Raji (cell line): ENCODE data around the gene METRN.

ENCODE experiments used
- POLR2A ChIP-seq: IDR thresholded peaks from 2 replicates; pipeline ENCODE4 v1.6.1; 2011; ENCODE audit warnings: low read depth, low read length, control low read depth; ENCODE audit not compliant: insufficient read depth

The METRN gene

DNA sequence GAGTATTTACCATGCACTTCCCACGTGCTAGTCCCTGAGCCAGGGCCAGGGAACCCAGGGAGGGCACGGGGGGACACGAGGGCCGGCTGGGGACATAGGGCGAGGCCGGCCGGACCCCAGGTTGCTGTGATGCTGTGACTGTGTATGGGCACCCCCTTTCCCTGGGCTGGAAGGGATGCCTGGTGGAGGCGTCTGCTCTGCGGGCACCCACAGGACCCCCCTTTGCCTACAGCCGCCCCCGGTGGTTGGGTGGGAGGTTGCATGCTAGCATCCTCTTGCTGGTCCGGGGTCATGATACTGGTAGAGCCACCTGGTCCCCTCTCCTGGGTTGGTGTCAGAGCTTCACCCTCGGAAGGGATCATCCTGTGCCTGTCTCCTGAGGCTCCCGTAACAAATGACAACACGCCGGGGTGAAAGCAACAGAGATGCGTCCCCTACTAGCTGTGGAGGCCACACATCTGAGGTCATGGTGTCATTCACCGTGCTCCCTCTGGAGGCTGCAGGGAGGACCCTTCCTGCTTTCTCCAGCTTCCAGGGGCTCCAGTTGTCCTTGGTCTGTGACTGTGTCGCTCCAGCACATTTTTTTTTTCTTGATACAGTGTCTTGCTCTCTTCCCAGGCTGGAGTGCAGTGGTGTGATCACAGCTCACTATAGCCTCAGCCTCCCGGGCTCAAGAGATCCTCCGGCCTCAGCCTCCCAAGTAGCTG lies 29.0 kb downstream of the METRN start:
- TF ChIP-seq POLR2A, result no peak

DNA sequence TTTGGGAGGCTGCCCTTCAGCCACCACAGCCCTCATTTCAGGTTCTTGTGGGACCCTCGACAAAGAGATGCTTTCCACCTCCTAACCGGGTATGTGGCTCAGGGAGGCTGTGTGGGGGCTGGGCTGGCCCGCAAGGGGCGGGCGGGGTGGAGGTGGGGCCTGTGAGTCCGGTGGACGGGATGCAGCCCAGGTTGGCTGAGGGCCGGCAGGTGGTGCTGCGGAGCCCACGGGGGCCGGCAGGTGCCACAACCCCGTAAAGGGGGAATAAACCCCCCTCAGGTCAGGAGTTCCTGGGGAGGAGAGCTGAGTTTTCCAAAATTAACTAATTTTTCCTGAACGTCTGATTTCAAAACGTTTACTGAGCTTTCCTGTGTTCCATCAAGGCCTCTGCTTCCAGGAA lies 30.8 kb downstream of the METRN start:
- no peak for TF ChIP-seq POLR2A

DNA sequence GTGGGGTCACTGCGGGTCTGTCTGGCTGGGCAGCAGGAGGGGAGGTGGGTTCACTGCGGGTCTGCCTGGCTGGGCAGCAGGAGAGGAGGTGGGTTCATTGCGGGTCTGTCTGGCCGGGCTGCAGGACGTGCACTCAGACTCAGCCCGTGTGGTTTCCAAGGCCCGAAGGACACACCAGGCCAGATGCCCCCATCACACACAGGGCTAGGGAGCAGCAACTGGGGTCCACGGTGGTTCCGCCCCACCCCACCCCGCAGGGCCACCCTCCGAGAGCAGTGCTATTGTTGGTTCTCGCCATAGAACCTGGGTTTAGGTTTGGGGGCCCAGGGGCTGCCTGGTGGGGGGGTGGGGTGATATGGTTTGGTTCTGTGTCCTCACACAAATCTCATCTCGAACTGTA lies 31.7 kb downstream of the METRN start:
- no peak for TF ChIP-seq POLR2A

DNA sequence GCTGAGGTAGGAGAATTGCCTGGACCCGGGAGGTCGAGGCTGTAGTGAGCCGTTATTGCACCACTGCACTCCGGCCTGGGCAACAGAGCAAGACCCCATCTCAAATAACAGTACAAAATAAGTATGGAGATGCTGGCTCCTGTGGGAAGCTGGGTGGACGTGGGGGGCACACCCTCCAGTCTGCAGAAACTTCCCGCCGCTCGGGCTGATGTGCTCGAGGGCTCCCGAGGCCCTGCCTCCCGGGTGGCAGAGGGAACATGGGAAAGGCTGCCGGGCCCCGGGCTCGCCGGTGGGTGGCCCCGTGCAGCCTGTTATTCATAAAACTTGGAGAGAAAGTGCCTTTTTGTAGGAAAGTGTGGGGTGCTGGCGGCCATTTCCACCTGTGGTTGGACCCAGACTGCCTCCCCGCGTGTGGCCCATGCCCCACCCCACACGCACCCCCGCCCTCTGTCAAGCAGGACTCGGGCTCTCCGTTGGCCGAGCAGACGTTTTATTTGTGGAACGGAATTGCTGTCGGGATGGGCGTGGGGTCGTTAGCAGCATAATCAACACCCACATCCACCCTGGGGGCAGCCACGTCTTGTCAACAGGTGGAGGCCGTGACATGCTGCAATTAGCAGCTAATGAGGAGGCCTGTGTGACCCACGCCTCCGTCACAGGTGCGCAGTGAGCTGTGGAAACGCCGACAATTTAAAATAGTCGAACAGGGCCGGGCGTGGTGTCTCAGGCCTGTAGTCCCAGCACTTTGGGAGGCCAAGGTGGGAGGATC lies 33.2 kb downstream of the METRN start:
- TF ChIP-seq POLR2A, result no peak

GRCh38 chr16:749010-749409 lies 34.1 kb downstream of the METRN start:
- no peak for TF ChIP-seq POLR2A

DNA sequence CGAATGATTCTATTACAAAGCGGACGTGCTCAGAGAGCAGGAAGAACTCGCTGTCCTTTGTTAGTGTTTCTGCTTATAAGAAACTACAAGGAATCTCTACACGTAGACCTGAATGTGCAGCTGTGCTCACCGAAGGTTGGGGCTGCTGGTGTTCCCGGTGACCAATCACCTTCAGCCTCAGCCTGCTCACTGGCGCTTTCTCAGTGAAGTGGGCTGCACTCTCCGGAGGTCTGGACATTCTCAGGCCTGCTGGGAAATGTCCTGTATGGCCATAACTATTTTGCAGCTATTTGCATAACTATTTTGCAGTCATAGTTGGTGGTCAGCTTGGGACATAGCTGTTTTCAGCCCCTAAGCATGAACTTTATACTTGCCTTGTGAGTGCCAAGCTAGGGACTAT lies 35.6 kb downstream of the METRN start:
- no peak for TF ChIP-seq POLR2A

GRCh38 chr16:751152-752006 lies 36.5 kb downstream of the METRN start:
- no peak for TF ChIP-seq POLR2A

- TF ChIP-seq POLR2A, result no peak
Measured at GRCh38 chr16:752007-752312, 37.0 kb downstream of the METRN start.

GRCh38 chr16:754656-755055 lies 39.7 kb downstream of the METRN start:
- TF ChIP-seq POLR2A, result no peak

DNA sequence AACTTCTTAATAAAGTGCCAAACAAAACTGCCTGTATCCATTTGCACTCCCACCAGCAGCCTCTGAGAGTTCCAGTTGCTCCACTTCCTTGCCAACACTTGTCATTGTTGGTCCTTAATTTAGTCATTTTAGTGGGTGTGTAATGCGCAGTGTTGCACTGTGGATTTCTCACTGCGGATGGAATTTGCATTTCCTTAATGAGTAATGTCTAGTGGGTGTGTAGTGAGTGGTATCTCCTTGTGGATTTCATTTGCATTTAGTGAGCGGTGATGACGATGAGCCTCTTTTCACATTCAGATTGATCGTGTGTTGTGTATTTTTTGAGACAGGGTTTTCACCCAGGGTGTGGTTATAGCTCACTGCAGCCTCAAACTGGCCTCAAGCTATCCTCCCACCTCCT lies 41.5 kb downstream of the METRN start:
- TF ChIP-seq POLR2A, result no peak

- TF ChIP-seq POLR2A, result no peak
Measured at GRCh38 chr16:759110-759910, 44.4 kb downstream of the METRN start.

DNA sequence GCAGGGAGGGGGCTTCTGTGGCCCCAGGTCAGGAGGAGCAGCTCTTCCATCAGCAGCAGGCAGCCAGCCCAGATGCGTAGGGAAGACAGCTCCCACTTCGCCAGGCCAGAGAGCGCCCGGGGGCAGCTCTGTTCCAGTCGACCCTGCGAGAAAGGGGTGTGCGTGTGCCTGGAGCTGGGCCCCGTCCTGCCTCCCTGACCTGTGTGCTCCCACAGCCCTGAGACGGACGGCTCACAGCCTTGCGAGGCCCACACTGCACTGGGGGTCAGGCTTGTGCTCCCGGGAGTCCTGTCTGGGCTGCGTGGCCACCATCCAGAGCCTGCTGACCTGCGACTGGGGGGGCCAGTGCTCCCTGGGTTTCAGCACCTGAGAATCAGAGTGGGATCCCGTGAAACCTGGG lies 45.1 kb downstream of the METRN start:
- TF ChIP-seq POLR2A, result no peak

DNA sequence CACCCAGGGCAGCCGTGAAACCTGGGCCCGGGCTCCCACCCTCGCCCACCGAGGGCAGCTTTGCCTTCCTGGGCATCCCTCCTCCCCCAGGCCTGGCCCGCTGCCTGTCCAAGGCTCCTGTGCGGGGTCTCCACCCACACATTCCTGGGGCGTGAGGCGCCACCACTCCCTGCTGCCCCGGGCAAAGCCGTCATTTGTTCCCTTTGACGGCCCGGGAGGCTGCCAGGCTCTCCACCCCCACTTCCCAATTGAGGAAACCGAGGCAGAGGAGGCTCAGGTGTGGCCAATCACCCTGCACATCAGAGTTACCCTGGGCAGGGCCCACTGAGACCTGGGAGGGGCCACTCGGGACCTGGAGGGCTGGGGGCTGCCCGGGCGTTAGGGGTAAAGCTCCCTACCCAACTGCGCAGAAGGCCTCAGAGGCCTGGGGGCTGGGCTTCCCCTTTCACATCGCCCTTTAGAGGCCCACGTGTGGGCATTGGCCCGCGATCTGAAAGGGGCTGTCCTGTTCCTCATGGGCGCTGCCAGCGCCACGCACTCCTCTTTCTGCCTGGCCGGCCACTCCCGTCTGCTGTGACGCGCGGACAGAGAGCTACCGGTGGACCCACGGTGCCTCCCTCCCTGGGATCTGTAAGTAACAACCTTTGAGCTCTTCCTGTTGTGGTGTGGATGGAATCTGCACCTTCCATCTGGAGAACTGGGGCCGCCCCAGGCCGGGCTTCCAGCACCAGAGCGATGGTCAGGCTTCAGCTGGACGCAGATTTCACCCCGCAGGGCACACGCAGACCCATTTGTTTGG lies 45.8 kb downstream of the METRN start, which contains the start of gene MSLN:
Gene MSLN, plus strand, starts transcription at position 190 of the 799 bp plus-strand sequence. CDS start 1,947 bp downstream, outside the sequence.
- TF ChIP-seq POLR2A, result no peak
